Transverse colon (tissue), 4 donors: ENCODE data around the gene PDE4B. TPM values are rescaled to one million over a fixed set of nuclear protein-coding genes. Genes with fewer than 3 reads are reported as not detected.

Source experiments
- DNase-seq: peaks from one replicate; pipeline ENCODE4 v3.0.0-alpha.2; 2019
- H3K27ac ChIP-seq, 4 donors: fragments of 200-600 bp; sonication (generic); 2 replicates each; pipeline ENCODE4 v1.5.1; 2016 to 2018; ENCODE audit warnings: inconsistent platforms in 4 of 4
- H3K27me3 ChIP-seq: fragments of 200-600 bp; sonication (generic); 2 replicates; pipeline ENCODE4 v1.5.1; 2017; ENCODE audit warnings: inconsistent platforms
- H3K36me3 ChIP-seq, 4 donors: fragments of 200-600 bp; sonication (generic); 2 replicates each; pipeline ENCODE4 v1.5.1; 2017 to 2019; ENCODE audit warnings: inconsistent platforms in 4 of 4
- H3K4me1 ChIP-seq, 4 donors: fragments of 200-600 bp; sonication (generic); 2 replicates each; pipeline ENCODE4 v1.5.1; 2017 to 2020; ENCODE audit warnings: inconsistent platforms in 4 of 4
- H3K4me3 ChIP-seq, 4 donors: fragments of 200-600 bp; sonication (generic); 1 replicate in 1 of 4; 2 replicates in 3 of 4; pipeline versions ENCODE4 v1.5.1 to v1.6.1; 2017 to 2019; ENCODE audit warnings: inconsistent platforms in 4 of 4
- H3K9me3 ChIP-seq, 2 donors: fragments of 200-600 bp; sonication (generic); 2 replicates each; pipeline ENCODE4 v1.5.1; 2017 to 2019; ENCODE audit warnings: inconsistent platforms in 2 of 2
- CTCF ChIP-seq, 5 experiments: fragments of 200-600 bp in 3 of 5; fragments of 450-650 bp in 2 of 5; sonication (generic) in 3 of 5; IDR thresholded peaks; 1 replicate in 2 of 5; 2 replicates in 3 of 5; pipeline ENCODE4 v1.5.1; 2016 to 2017; ENCODE audit warnings: antibody characterized with exemption in 5 of 5, inconsistent platforms in 3 of 5, mild to moderate bottlenecking in 2 of 5, moderate library complexity in 1 of 5
- EP300 ChIP-seq: sonication (generic); formaldehyde crosslinking; IDR thresholded peaks from one replicate; pipeline ENCODE4 v1.6.1; 2017; ENCODE audit warnings: antibody characterized with exemption, low read depth
- POLR2A ChIP-seq: fragments of 450-650 bp; IDR thresholded peaks from one replicate; pipeline ENCODE4 v1.6.1; 2016; ENCODE audit warnings: antibody characterized with exemption, mild to moderate bottlenecking, moderate library complexity
- POLR2AphosphoS5 ChIP-seq, 3 donors: sonication (generic); formaldehyde crosslinking; IDR thresholded peaks; one replicate each; pipeline ENCODE4 v1.6.1; 2016; ENCODE audit warnings: antibody characterized with exemption in 3 of 3
- WGBS, 2 donors: methylation state at CpG; one replicate each; pipeline ENCODE4 v1.1.5; 2018; ENCODE audit warnings: low coverage in 1 of 2; 5-methylcytosine and 5-hydroxymethylcytosine counted together
- in situ Hi-C, 4 donors: fragments of 200-750 bp; cut with MboI; loops; one replicate each; pipeline versions ENCODE4 v1.15.0 to v1.15.1; 2017; ENCODE audit warnings: low sequenced_read_pairs in 3 of 4, low pct_ligation_motif_present in 1 of 4, low pct_unique_long_range_greater_than_20kb in 1 of 4
- intact Hi-C: fragments of 100-400 bp; cut with DNase I; formaldehyde crosslinking; loops from one replicate; pipeline ENCODE4 v1.15.1; 2023; ENCODE audit warnings: low total_unique reads
- total RNA-seq, 4 donors: library from RNA; depleted of rRNA; stranded (reverse); fragments of >200 nt; gene quantifications; one replicate each; pipeline ENCODE4 v1.1.0, GENCODE V29; 2016

The PDE4B gene
- total RNA-seq, 4 donors from 2014 or later: 4.5 to 14.8 (median 6.5) TPM

- H3K4me1 ChIP-seq: peaks cover 0 to 33% (median 12%) of the 10 kb centered on the region in 4 donors
- in situ Hi-C loops (loop anchor here in 1 of 4 donors (10.0 to 25.0 kb wide), 2 partner anchors 59 to 472 kb away; no protein-coding TSS in a partner anchor), intact Hi-C loops (no loop called here)
- no peaks in the 10 kb centered on the region for H3K27me3 ChIP-seq
- no peak for DNase-seq
- WGBS, 2 donors: 74% methylated on average over 3 of the region's 3 CpGs; no CpG with 5 or more reads in 1 of the 2 donors
- H3K27ac ChIP-seq: no peak overlapping the region
- H3K9me3 ChIP-seq: no peaks in the 10 kb centered on the region
- no peaks in the 10 kb centered on the region for H3K36me3 ChIP-seq
- H3K4me3 ChIP-seq: no peak overlapping the region
- TF ChIP-seq EP300 (no peak), CTCF (IDR thresholded peaks at IDR 0.05) (no peak), POLR2AphosphoS5 (IDR thresholded peaks at IDR 0.05) (no peak), POLR2A (no peak)
These were observed 473.1 kb downstream of the PDE4B start for GRCh38 chr1:66265796-66266195.

- H3K4me1 ChIP-seq: peaks cover 0 to 34% (median 14%) of the 10 kb centered on the region in 4 donors
- intact Hi-C loops: no loop called here
- H3K36me3 ChIP-seq: no peaks in the 10 kb centered on the region
- H3K9me3 ChIP-seq: no peaks in the 10 kb centered on the region
- no peak overlapping the region for H3K27ac ChIP-seq
- WGBS, 2 donors: 30 to 72% methylated on average over 2 to 6 of the region's 6 CpGs
- H3K4me3 ChIP-seq: no peak overlapping the region
- in situ Hi-C loops: loop anchor here in 1 of 4 donors (10.0 to 25.0 kb wide), 2 partner anchors 58 to 471 kb away; no protein-coding TSS in a partner anchor
- no peaks in the 10 kb centered on the region for H3K27me3 ChIP-seq
- DNase-seq: no peak
- TF ChIP-seq POLR2A (no peak), CTCF (IDR thresholded peaks at IDR 0.05) (no peak), EP300 (no peak), POLR2AphosphoS5 (IDR thresholded peaks at IDR 0.05) (no peak)
These were observed 473.7 kb downstream of the PDE4B start for GRCh38 chr1:66266350-66266749.

- H3K27ac ChIP-seq: no peak overlapping the region
- peaks cover 2 to 34% (median 16%) of the 10 kb centered on the region in 4 donors for H3K4me1 ChIP-seq
- no peak overlapping the region for H3K4me3 ChIP-seq
- no peak for DNase-seq
- in situ Hi-C loops (loop anchor here in 1 of 4 donors (10.0 to 25.0 kb wide), 2 partner anchors 58 to 471 kb away; no protein-coding TSS in a partner anchor), intact Hi-C loops (no loop called here)
- no peaks in the 10 kb centered on the region for H3K9me3 ChIP-seq
- no peak for TF ChIP-seq EP300
- TF ChIP-seq POLR2AphosphoS5 (IDR thresholded peaks at IDR 0.05): no peak
- TF ChIP-seq CTCF (IDR thresholded peaks at IDR 0.05): no peak
- TF ChIP-seq POLR2A: no peak
- no peaks in the 10 kb centered on the region for H3K36me3 ChIP-seq
- H3K27me3 ChIP-seq: no peaks in the 10 kb centered on the region
- 91 to 97% methylated on average over 3 of the region's 3 CpGs for WGBS, 2 donors
These were observed 474.1 kb downstream of the PDE4B start for GRCh38 chr1:66266756-66267155.

GRCh38 chr1:66267201-66267940, 474.7 kb downstream of the PDE4B start:
- WGBS, 2 donors: 82% methylated on average over 7 of the region's 7 CpGs
- in situ Hi-C loops (loop anchor here in 1 of 4 donors (10.0 to 25.0 kb wide), 2 partner anchors 57 to 470 kb away; no protein-coding TSS in a partner anchor), intact Hi-C loops (no loop called here)
- no peak for DNase-seq
- no peaks in the 10 kb centered on the region for H3K36me3 ChIP-seq
- H3K9me3 ChIP-seq: no peaks in the 10 kb centered on the region
- peak overlapping the region in 1 of 4 donors; percentile 12 for H3K27ac ChIP-seq
- TF ChIP-seq POLR2A (no peak), CTCF (IDR thresholded peaks at IDR 0.05) (no peak), POLR2AphosphoS5 (IDR thresholded peaks at IDR 0.05) (no peak), EP300 (no peak)
- H3K27me3 ChIP-seq: no peaks in the 10 kb centered on the region
- no peak overlapping the region for H3K4me3 ChIP-seq
- peaks cover 8 to 34% (median 20%) of the 10 kb centered on the region in 4 donors for H3K4me1 ChIP-seq
